DND-41 (cell line): ENCODE measurements around the gene WNK2.

Experiments
- ATAC-seq: fragments of 200-7000 bp; cut with Tn5 transposase; 3 replicates; pipeline ENCODE4 v1.9.1; 2021; ENCODE audit warnings: low read depth; ENCODE audit not compliant: insufficient read depth
- DNase-seq: peaks from one replicate; pipeline ENCODE4 v3.0.0-alpha.2; 2020
- H2AFZ ChIP-seq: 2 replicates; pipeline ENCODE4 v1.6.0; 2012; ENCODE audit warnings: low read depth, low read length
- H3K27ac ChIP-seq: 2 replicates; pipeline ENCODE4 v1.5.1; 2012; ENCODE audit warnings: low read length, inconsistent platforms
- H3K27me3 ChIP-seq: fragments of 200-600 bp; sonication (generic); 2 replicates; pipeline ENCODE4 v1.6.0; 2012; ENCODE audit warnings: low read length, mild to moderate bottlenecking, inconsistent platforms; ENCODE audit not compliant: insufficient read depth, poor library complexity
- H3K36me3 ChIP-seq: 2 replicates; pipeline ENCODE4 v1.5.1; 2012; ENCODE audit warnings: low read length, inconsistent platforms; ENCODE audit not compliant: insufficient read depth
- H3K4me1 ChIP-seq: 2 replicates; pipeline ENCODE4 v1.5.1; 2012; ENCODE audit warnings: mild to moderate bottlenecking, low read length; ENCODE audit not compliant: insufficient read depth
- H3K4me2 ChIP-seq: 2 replicates; pipeline ENCODE4 v1.6.0; 2012; ENCODE audit warnings: mild to moderate bottlenecking, moderate library complexity, low read length, inconsistent platforms; ENCODE audit not compliant: insufficient read depth
- H3K4me3 ChIP-seq, 2 experiments: fragments of 200-600 bp in 1 of 2; shearing (Covaris generic) in 1 of 2; 2 replicates each; pipeline ENCODE4 v1.5.1; 2012 to 2016; ENCODE audit warnings: inconsistent platforms in 2 of 2, low read length in 2 of 2, mild to moderate bottlenecking in 2 of 2, low read depth in 1 of 2, moderate library complexity in 1 of 2
- H3K79me2 ChIP-seq: 2 replicates; pipeline ENCODE4 v1.6.0; 2012; ENCODE audit warnings: low read length, inconsistent platforms; ENCODE audit not compliant: insufficient read depth
- H3K9ac ChIP-seq: 2 replicates; pipeline ENCODE4 v1.6.0; 2012; ENCODE audit warnings: low read depth, mild to moderate bottlenecking, inconsistent platforms, low read length, moderate library complexity
- H3K9me3 ChIP-seq: 2 replicates; pipeline ENCODE4 v1.5.1; 2012; ENCODE audit warnings: low read length, moderate library complexity, mild to moderate bottlenecking, inconsistent platforms; ENCODE audit not compliant: insufficient read depth, severe bottlenecking
- H4K20me1 ChIP-seq: 2 replicates; pipeline ENCODE4 v1.6.0; 2012; ENCODE audit warnings: low read length; ENCODE audit not compliant: insufficient read depth
- CTCF ChIP-seq: IDR thresholded peaks from 2 replicates; pipeline ENCODE4 v1.5.1; 2012; ENCODE audit warnings: borderline replicate concordance, low read length, moderate library complexity, mild to moderate bottlenecking; ENCODE audit not compliant: poor library complexity, severe bottlenecking; ENCODE audit errors: extremely low read depth
- EZH2 ChIP-seq: IDR thresholded peaks from 3 replicates; pipeline ENCODE4 v1.6.1; 2012; ENCODE audit warnings: borderline replicate concordance, low read depth, mild to moderate bottlenecking, moderate library complexity, low read length, inconsistent platforms; ENCODE audit not compliant: severe bottlenecking

The WNK2 gene

GRCh38 chr9:93166699-93167098 lies 17.2 kb upstream of the WNK2 start:
- no peak overlapping the region for H2AFZ ChIP-seq
- H3K4me3 ChIP-seq: no peak overlapping the region
- H3K27me3 ChIP-seq: no peaks in the 10 kb centered on the region
- no peak for ATAC-seq
- H3K4me2 ChIP-seq: no peak overlapping the region
- no peaks in the 10 kb centered on the region for H3K79me2 ChIP-seq
- H3K27ac ChIP-seq: no peak overlapping the region
- no peaks in the 10 kb centered on the region for H3K9me3 ChIP-seq
- H3K36me3 ChIP-seq: no peaks in the 10 kb centered on the region
- H4K20me1 ChIP-seq: no peaks in the 10 kb centered on the region
- H3K9ac ChIP-seq: no peak overlapping the region
- H3K4me1 ChIP-seq: no peaks in the 10 kb centered on the region
- no peak for DNase-seq
- TF ChIP-seq EZH2 (no peak), CTCF (no peak)

- Histone ChIP-seq H3K27ac (no peak overlapping the region), H3K9ac (no peak overlapping the region), H2AFZ (no peak overlapping the region), H3K36me3 (no peaks in the 10 kb centered on the region), H3K9me3 (no peaks in the 10 kb centered on the region), H3K4me2 (no peak overlapping the region), H4K20me1 (no peaks in the 10 kb centered on the region), H3K27me3 (no peaks in the 10 kb centered on the region), H3K4me3 (no peak overlapping the region), H3K4me1 (no peaks in the 10 kb centered on the region), H3K79me2 (no peaks in the 10 kb centered on the region)
- DNase-seq (no peak), ATAC-seq (no peak)
- TF ChIP-seq CTCF (no peak), EZH2 (no peak)
These were observed 16.8 kb upstream of the WNK2 start for GRCh38 chr9:93167185-93167584.

GRCh38 chr9:93167838-93168237 lies 16.1 kb upstream of the WNK2 start:
- no peaks in the 10 kb centered on the region for H3K4me1 ChIP-seq
- no peak overlapping the region for H3K4me3 ChIP-seq
- no peak overlapping the region for H2AFZ ChIP-seq
- H4K20me1 ChIP-seq: no peaks in the 10 kb centered on the region
- no peaks in the 10 kb centered on the region for H3K27me3 ChIP-seq
- DNase-seq (no peak), ATAC-seq (no peak)
- H3K9me3 ChIP-seq: no peaks in the 10 kb centered on the region
- no peak overlapping the region for H3K27ac ChIP-seq
- H3K4me2 ChIP-seq: no peak overlapping the region
- no peak overlapping the region for H3K9ac ChIP-seq
- no peaks in the 10 kb centered on the region for H3K79me2 ChIP-seq
- no peaks in the 10 kb centered on the region for H3K36me3 ChIP-seq
- TF ChIP-seq CTCF (no peak), EZH2 (no peak)

GRCh38 chr9:93168581-93168980 lies 15.4 kb upstream of the WNK2 start:
- Histone ChIP-seq H3K27me3 (no peaks in the 10 kb centered on the region), H3K4me2 (no peak overlapping the region), H2AFZ (no peak overlapping the region), H3K79me2 (no peaks in the 10 kb centered on the region), H4K20me1 (no peaks in the 10 kb centered on the region), H3K9ac (no peak overlapping the region), H3K36me3 (no peaks in the 10 kb centered on the region), H3K27ac (no peak overlapping the region), H3K4me1 (no peaks in the 10 kb centered on the region), H3K4me3 (no peak overlapping the region), H3K9me3 (no peaks in the 10 kb centered on the region)
- TF ChIP-seq CTCF (no peak), EZH2 (no peak)
- no peak for DNase-seq
- ATAC-seq: no peak
